Memory B cell (primary cell): ENCODE results near the gene SMIM35.
A peak's percentile ranks its signal among the peaks of the same experiment; 100 is the strongest.

ENCODE experiments used
- ATAC-seq: fragments of 150-1000 bp; cut with Tn5 transposase; 2 replicates; pipeline ENCODE4 v1.10.0; 2021; ENCODE audit warnings: low read depth, mild to moderate bottlenecking, moderate library complexity
- DNase-seq, 2 donors: peaks; one replicate each; pipeline ENCODE4 v3.0.0; 2022; ENCODE audit warnings: low spot score in 2 of 2
- H3K27ac Mint-ChIP-seq: one replicate; pipeline ENCODE4 v1.8.0; 2022; ENCODE audit warnings: mild to moderate bottlenecking, moderate library complexity, mixed read lengths
- H3K27me3 Mint-ChIP-seq: one replicate; pipeline ENCODE4 v1.8.0; 2022; ENCODE audit warnings: mixed read lengths
- H3K36me3 Mint-ChIP-seq: one replicate; pipeline ENCODE4 v1.8.0; 2022; ENCODE audit warnings: mild to moderate bottlenecking, mixed read lengths
- H3K4me1 Mint-ChIP-seq: one replicate; pipeline ENCODE4 v1.8.0; 2022; ENCODE audit warnings: mixed read lengths
- H3K4me3 Mint-ChIP-seq: one replicate; pipeline ENCODE4 v1.8.0; 2022; ENCODE audit warnings: mild to moderate bottlenecking, moderate library complexity, mixed read lengths
- H3K9me3 Mint-ChIP-seq: one replicate; pipeline ENCODE4 v1.8.0; 2022; ENCODE audit warnings: mixed read lengths

Gene SMIM35

GRCh38 chr11:118028626-118029025 lies 58.1 kb downstream of the SMIM35 start:
- ATAC-seq (no peak), DNase-seq (no peak)
- H3K4me1 Mint-ChIP-seq = peaks cover 15% of the 10 kb centered on the region
- no peaks in the 10 kb centered on the region for H3K27me3 Mint-ChIP-seq
- H3K9me3 Mint-ChIP-seq = no peaks in the 10 kb centered on the region
- no peak overlapping the region for H3K4me3 Mint-ChIP-seq
- no peaks in the 10 kb centered on the region for H3K36me3 Mint-ChIP-seq
- H3K27ac Mint-ChIP-seq = no peak overlapping the region

GRCh38 chr11:118027694-118028093 lies 59.1 kb downstream of the SMIM35 start:
- H3K36me3 Mint-ChIP-seq = no peaks in the 10 kb centered on the region
- H3K9me3 Mint-ChIP-seq = no peaks in the 10 kb centered on the region
- peaks cover 15% of the 10 kb centered on the region for H3K4me1 Mint-ChIP-seq
- no peaks in the 10 kb centered on the region for H3K27me3 Mint-ChIP-seq
- no peak overlapping the region for H3K27ac Mint-ChIP-seq
- no peak overlapping the region for H3K4me3 Mint-ChIP-seq
- ATAC-seq (no peak), DNase-seq (no peak)

- DNase-seq (no peak), ATAC-seq (no peak)
- no peak overlapping the region for H3K27ac Mint-ChIP-seq
- peaks cover 14% of the 10 kb centered on the region for H3K4me1 Mint-ChIP-seq
- H3K9me3 Mint-ChIP-seq = peaks cover 16% of the 10 kb centered on the region
- H3K4me3 Mint-ChIP-seq = no peak overlapping the region
- H3K27me3 Mint-ChIP-seq = no peaks in the 10 kb centered on the region
- H3K36me3 Mint-ChIP-seq = peaks cover 15% of the 10 kb centered on the region
Observed at GRCh38 chr11:118021146-118021545, 65.6 kb downstream of the SMIM35 start.

- DNase-seq (no peak), ATAC-seq (no peak)
- Mint-ChIP-seq H3K27ac (no peak overlapping the region), H3K36me3 (peaks cover 15% of the 10 kb centered on the region), H3K9me3 (peaks cover 18% of the 10 kb centered on the region), H3K4me1 (peaks cover 24% of the 10 kb centered on the region), H3K4me3 (no peak overlapping the region), H3K27me3 (no peaks in the 10 kb centered on the region)
Observed at GRCh38 chr11:118018401-118018800, 68.4 kb downstream of the SMIM35 start.

GRCh38 chr11:118017631-118018315 lies 69.0 kb downstream of the SMIM35 start:
- no peak overlapping the region for H3K27ac Mint-ChIP-seq
- peaks cover 18% of the 10 kb centered on the region for H3K9me3 Mint-ChIP-seq
- H3K4me3 Mint-ChIP-seq = no peak overlapping the region
- no peaks in the 10 kb centered on the region for H3K27me3 Mint-ChIP-seq
- H3K36me3 Mint-ChIP-seq = peaks cover 17% of the 10 kb centered on the region
- ATAC-seq (no peak), DNase-seq (no peak)
- H3K4me1 Mint-ChIP-seq = peaks cover 27% of the 10 kb centered on the region

GRCh38 chr11:118017111-118017510 lies 69.7 kb downstream of the SMIM35 start:
- Mint-ChIP-seq H3K27me3 (no peaks in the 10 kb centered on the region), H3K4me1 (peaks cover 32% of the 10 kb centered on the region), H3K9me3 (peaks cover 18% of the 10 kb centered on the region), H3K27ac (no peak overlapping the region), H3K4me3 (no peak overlapping the region), H3K36me3 (peaks cover 17% of the 10 kb centered on the region)
- no peak for ATAC-seq
- DNase-seq = no peak

GRCh38 chr11:118016104-118016503 lies 70.7 kb downstream of the SMIM35 start:
- peak overlapping the region; percentile 63 for H3K4me3 Mint-ChIP-seq
- DNase-seq (no peak), ATAC-seq (no peak)
- H3K36me3 Mint-ChIP-seq = peaks cover 17% of the 10 kb centered on the region
- H3K27ac Mint-ChIP-seq = peak overlapping the region; percentile 74
- H3K27me3 Mint-ChIP-seq = no peaks in the 10 kb centered on the region
- H3K9me3 Mint-ChIP-seq = peaks cover 16% of the 10 kb centered on the region
- H3K4me1 Mint-ChIP-seq = peaks cover 37% of the 10 kb centered on the region

GRCh38 chr11:118015385-118015841 lies 71.3 kb downstream of the SMIM35 start:
- Mint-ChIP-seq H3K4me3 (peak overlapping the region; percentile 63), H3K4me1 (peaks cover 44% of the 10 kb centered on the region), H3K36me3 (peaks cover 17% of the 10 kb centered on the region), H3K9me3 (peaks cover 16% of the 10 kb centered on the region), H3K27ac (peak overlapping the region; percentile 74), H3K27me3 (no peaks in the 10 kb centered on the region)
- ATAC-seq = no peak
- no peak for DNase-seq

- peaks cover 12% of the 10 kb centered on the region for H3K9me3 Mint-ChIP-seq
- peak overlapping the region; percentile 17 for H3K4me3 Mint-ChIP-seq
- no peaks in the 10 kb centered on the region for H3K27me3 Mint-ChIP-seq
- H3K36me3 Mint-ChIP-seq = peaks cover 15% of the 10 kb centered on the region
- no peak for ATAC-seq
- H3K4me1 Mint-ChIP-seq = peaks cover 53% of the 10 kb centered on the region
- no peak for DNase-seq
- peak overlapping the region; percentile 56 for H3K27ac Mint-ChIP-seq
Observed at GRCh38 chr11:118014022-118014421, 72.7 kb downstream of the SMIM35 start.

GRCh38 chr11:118012083-118012669 lies 74.6 kb downstream of the SMIM35 start:
- Mint-ChIP-seq H3K27me3 (no peaks in the 10 kb centered on the region), H3K9me3 (peaks cover 2% of the 10 kb centered on the region), H3K27ac (peak overlapping the region; percentile 99), H3K4me3 (peak overlapping the region; percentile 33), H3K36me3 (peaks cover 3% of the 10 kb centered on the region), H3K4me1 (peaks cover 70% of the 10 kb centered on the region)
- ATAC-seq = no peak
- DNase-seq = no peak

- peak overlapping the region; percentile 28 for H3K4me3 Mint-ChIP-seq
- H3K27me3 Mint-ChIP-seq = no peaks in the 10 kb centered on the region
- peaks cover 73% of the 10 kb centered on the region for H3K4me1 Mint-ChIP-seq
- peaks cover 1% of the 10 kb centered on the region for H3K36me3 Mint-ChIP-seq
- peaks cover 2% of the 10 kb centered on the region for H3K9me3 Mint-ChIP-seq
- H3K27ac Mint-ChIP-seq = peak overlapping the region; percentile 99
- ATAC-seq = peak; percentile 85
- DNase-seq = peak; percentile 76 to 87
Observed at GRCh38 chr11:118010738-118011461, 75.9 kb downstream of the SMIM35 start.

GRCh38 chr11:118009864-118010737 lies 76.7 kb downstream of the SMIM35 start:
- peaks cover 1% of the 10 kb centered on the region for H3K36me3 Mint-ChIP-seq
- peaks cover 72% of the 10 kb centered on the region for H3K4me1 Mint-ChIP-seq
- peak overlapping the region; percentile 99 for H3K27ac Mint-ChIP-seq

GRCh38 chr11:118008271-118008911 lies 78.4 kb downstream of the SMIM35 start:
- Mint-ChIP-seq H3K4me3 (peak overlapping the region; percentile 74), H3K36me3 (peaks cover 4% of the 10 kb centered on the region), H3K27ac (peak overlapping the region; percentile 99), H3K27me3 (no peaks in the 10 kb centered on the region), H3K4me1 (peaks cover 77% of the 10 kb centered on the region), H3K9me3 (peaks cover 2% of the 10 kb centered on the region)
- DNase-seq = no peak
- no peak for ATAC-seq

More at GRCh38 chr11:118009864-118010737, 76.7 kb downstream of the SMIM35 start:
- Mint-ChIP-seq H3K27me3 (no peaks in the 10 kb centered on the region), H3K4me3 (peak overlapping the region; percentile 42), H3K9me3 (peaks cover 2% of the 10 kb centered on the region)
- no peak for ATAC-seq
- DNase-seq = no peak
